ENCODE data around the gene EXOC7. TPM values are rescaled to one million over a fixed set of nuclear protein-coding genes. Genes with fewer than 3 reads are reported as not detected.

The EXOC7 gene
- total and polyA plus RNA-seq, 12 donors, result 65.7 to 145 (median 95.8) TPM

DNA sequence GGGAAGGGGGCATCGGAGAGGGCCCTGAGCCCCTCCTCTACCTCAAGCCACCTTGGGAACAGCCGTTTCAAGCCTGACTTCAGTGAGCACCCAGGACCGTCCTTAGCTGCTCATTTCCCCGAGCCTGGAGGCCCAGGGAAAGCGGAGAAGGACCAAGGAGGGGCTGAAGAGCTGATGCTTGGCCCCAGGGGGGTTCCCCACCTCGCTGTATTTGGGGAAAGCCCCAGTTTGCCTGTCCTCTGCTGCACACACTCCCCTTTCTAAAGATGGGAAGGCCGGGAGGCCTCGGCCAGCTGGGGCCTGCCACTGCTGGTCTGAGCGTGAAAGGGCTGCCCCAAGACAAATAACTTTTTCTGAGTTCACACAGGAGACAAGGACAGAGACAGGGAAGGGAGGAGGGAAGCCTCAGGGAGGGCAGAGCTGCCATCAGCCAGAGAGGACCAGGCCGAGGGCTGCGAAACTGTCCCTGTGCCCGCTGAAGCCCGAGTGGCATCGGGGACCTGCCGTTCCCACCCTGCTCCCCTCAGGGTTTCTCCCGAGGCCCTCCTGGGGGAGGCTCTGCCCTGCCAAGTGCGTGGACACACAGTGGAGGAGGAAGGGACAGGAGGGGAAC lies 13.0 kb downstream of the EXOC7 start:
- DNase-seq, result no peak
- 85 to 89% (median 88%) methylated on average over 8 to 17 of the region's 17 CpGs for WGBS, 4 donors
- H3K9me3 ChIP-seq (replicated peaks in 1 of 3), result no peaks in the 10 kb centered on the region
- no peak overlapping the region for H3K27ac ChIP-seq
- H3K27me3 ChIP-seq, result no peaks in the 10 kb centered on the region
- H3K4me3 ChIP-seq, result no peak overlapping the region
- intact Hi-C loops (cut with DNase I), result no loop called here
- no peak for TF ChIP-seq POLR2A (IDR thresholded peaks at IDR 0.05)
- TF ChIP-seq, protein P1, sequence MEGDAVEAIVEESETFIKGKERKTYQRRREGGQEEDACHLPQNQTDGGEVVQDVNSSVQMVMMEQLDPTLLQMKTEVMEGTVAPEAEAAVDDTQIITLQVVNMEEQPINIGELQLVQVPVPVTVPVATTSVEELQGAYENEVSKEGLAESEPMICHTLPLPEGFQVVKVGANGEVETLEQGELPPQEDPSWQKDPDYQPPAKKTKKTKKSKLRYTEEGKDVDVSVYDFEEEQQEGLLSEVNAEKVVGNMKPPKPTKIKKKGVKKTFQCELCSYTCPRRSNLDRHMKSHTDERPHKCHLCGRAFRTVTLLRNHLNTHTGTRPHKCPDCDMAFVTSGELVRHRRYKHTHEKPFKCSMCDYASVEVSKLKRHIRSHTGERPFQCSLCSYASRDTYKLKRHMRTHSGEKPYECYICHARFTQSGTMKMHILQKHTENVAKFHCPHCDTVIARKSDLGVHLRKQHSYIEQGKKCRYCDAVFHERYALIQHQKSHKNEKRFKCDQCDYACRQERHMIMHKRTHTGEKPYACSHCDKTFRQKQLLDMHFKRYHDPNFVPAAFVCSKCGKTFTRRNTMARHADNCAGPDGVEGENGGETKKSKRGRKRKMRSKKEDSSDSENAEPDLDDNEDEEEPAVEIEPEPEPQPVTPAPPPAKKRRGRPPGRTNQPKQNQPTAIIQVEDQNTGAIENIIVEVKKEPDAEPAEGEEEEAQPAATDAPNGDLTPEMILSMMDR (IDR thresholded peaks at IDR 0.05), result no peak
- peaks cover 0 to 95% of the 10 kb centered on the region in 2 donors for H3K36me3 ChIP-seq (replicated peaks in 1 of 2)
- no peaks in the 10 kb centered on the region for H3K4me1 ChIP-seq (replicated peaks in 1 of 2)

DNA sequence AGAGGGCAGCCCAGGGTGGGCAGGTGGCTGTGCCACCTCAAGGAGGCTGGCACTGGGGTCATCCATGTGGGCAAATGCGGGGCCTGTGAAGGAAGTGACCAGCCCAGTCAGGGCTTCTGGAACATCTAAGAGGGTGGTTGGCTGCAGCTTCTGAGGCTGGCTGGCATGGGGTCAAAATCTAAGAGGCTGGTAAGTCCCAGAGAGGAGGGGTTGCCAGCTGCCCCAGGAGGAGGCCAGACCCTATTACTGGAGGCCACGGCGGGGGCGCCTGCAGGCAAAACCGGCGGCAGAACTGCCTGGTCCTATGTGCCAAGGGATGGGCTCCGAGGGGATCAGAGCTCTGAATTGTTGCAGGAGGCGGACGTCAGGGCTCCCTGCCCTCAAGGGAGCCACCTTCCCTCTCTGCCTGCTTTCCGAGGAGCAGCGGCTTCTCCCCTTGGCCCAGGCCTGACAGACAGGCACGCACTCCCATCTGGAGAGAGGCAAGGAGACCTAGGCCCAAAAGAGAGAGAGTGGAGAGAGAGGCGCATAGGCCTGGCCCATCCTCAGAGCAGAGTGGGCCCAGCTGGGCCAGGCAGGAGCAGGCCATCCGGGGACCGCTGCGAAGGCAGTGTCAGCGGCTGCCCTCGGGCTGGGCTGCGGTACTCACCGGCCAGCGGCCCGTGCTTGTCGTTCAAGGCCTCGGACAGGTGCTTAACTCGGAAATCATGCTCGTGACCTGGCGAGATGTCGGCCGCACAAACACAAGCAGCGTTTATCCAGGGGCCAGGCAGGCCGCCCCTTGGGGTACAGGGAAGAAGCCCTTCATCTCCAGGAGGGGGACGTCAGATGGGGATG lies 13.7 kb downstream of the EXOC7 start:
- WGBS, 4 donors, result 89 to 98% (median 94%) methylated on average over 14 to 32 of the region's 32 CpGs
- Histone ChIP-seq H3K36me3 (replicated peaks in 1 of 2) (peaks cover 0 to 95% of the 10 kb centered on the region in 2 donors), H3K9me3 (replicated peaks in 1 of 3) (no peaks in the 10 kb centered on the region), H3K27ac (no peak overlapping the region), H3K27me3 (no peaks in the 10 kb centered on the region), H3K4me1 (replicated peaks in 1 of 2) (no peaks in the 10 kb centered on the region), H3K4me3 (no peak overlapping the region)
- no peak for DNase-seq
- TF ChIP-seq, protein P1 (IDR thresholded peaks at IDR 0.05), result no peak
- TF ChIP-seq POLR2A (IDR thresholded peaks at IDR 0.05), result no peak
- intact Hi-C loops (cut with DNase I), result no loop called here

DNA sequence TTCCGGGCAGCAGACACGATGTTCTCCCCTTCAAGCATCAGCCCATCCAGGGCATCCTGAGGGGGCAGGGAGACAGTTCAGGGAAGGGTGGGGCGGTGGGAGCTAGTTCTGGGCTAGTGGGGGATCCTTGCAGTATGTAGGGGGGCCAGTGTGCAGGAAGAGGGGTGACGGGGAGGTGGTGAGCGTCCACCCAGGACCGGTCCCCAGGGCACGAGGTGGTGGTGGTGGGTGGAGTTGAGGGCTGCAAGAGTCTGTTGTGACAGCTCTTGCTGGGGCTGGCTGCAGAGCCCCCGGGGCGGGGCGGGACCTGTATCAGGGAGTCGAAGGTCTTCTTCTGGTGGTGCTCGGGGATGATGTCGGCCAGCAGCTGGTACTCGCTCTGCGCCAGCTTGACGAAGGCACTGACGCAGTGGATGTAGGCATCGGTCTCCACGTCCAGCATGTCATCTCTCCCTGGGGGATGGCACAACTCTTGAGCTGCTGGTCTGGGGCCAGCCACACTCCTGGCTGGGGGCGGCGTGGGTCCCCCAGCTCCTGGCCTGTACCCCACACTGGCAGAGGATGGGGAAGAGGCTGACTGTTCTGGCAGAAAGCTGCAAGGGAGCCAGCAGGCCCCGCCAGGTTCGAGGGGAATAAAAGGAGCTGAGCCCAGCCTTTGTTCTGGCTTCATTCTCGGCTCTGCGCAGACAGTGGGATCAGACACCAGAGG lies 14.6 kb downstream of the EXOC7 start:
- 91 to 96% (median 95%) methylated on average over 13 to 25 of the region's 25 CpGs for WGBS, 4 donors
- no peaks in the 10 kb centered on the region for H3K27me3 ChIP-seq
- intact Hi-C loops (cut with DNase I), result no loop called here
- H3K9me3 ChIP-seq (replicated peaks in 1 of 3), result no peaks in the 10 kb centered on the region
- H3K4me3 ChIP-seq, result no peak overlapping the region
- no peaks in the 10 kb centered on the region for H3K4me1 ChIP-seq (replicated peaks in 1 of 2)
- H3K27ac ChIP-seq, result no peak overlapping the region
- TF ChIP-seq, protein P1 (IDR thresholded peaks at IDR 0.05), result no peak
- TF ChIP-seq POLR2A (IDR thresholded peaks at IDR 0.05), result no peak
- H3K36me3 ChIP-seq (replicated peaks in 1 of 2), result peaks cover 0 to 96% of the 10 kb centered on the region in 2 donors
- DNase-seq, result no peak
